Measurements from ENCODE around the gene IFNA14.
A peak's percentile ranks its signal among the peaks of the same experiment; 100 is the strongest.
"Not testable (repeated sequence)": the region's sequence is repeated elsewhere in the genome, so short reads cannot be mapped to it uniquely, and the experiment has no call there.

The IFNA14 gene

GRCh38 chr9:21236360-21236714 lies 3.5 kb downstream of the IFNA14 start:
- not testable (repeated sequence) for ATAC-seq, H3K9me3 Mint-ChIP-seq, H3K27me3 Mint-ChIP-seq, H3K4me1 Mint-ChIP-seq, H3K27ac Mint-ChIP-seq, DNase-seq
- peak overlapping the region in 1 of 2 donors; percentile 41 for H3K4me3 Mint-ChIP-seq

- DNase-seq (peak; percentile 25 to 36), ATAC-seq (peak; percentile 75)
- H3K27me3 Mint-ChIP-seq, H3K9me3 Mint-ChIP-seq, H3K4me1 Mint-ChIP-seq: not testable (repeated sequence)
- peak overlapping the region in 1 of 2 donors; percentile 72 for H3K27ac Mint-ChIP-seq
- H3K4me3 Mint-ChIP-seq, result peak overlapping the region; percentile 13 to 41
Measured at GRCh38 chr9:21235468-21236359, 4.1 kb downstream of the IFNA14 start.

DNA sequence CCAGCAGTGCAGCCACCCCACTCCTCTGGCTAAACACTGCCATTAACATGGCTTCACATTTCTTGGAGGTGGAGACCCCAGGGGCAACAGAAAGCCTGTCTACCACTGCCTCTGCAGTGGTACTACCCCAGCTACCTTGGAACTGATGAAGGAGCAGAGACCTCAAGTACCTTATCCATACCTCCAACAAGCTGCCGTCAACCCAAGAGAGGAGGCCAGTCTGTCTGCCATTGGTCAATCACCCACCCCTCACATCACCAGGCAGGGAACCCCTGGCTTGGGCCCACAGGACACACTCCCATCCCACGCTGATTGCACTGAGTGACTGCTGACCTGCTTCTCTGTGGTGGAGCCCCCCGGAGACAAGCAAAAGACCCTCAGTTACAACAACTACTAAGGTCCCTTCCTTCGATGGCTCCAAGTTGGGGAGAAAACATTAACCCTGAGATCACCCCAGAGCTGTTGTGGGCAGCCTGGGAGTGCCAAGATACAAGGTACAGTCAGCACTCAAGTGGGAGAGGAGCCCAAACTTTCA lies 5.6 kb downstream of the IFNA14 start:
- Mint-ChIP-seq H3K4me3 (no peak overlapping the region), H3K27me3 (no peaks in the 10 kb centered on the region), H3K9me3 (no peaks in the 10 kb centered on the region), H3K4me1 (peaks cover 8% of the 10 kb centered on the region), H3K27ac (no peak overlapping the region)
- ATAC-seq (no peak), DNase-seq (no peak)

- Mint-ChIP-seq H3K4me1 (peaks cover 8% of the 10 kb centered on the region), H3K4me3 (no peak overlapping the region), H3K9me3 (no peaks in the 10 kb centered on the region), H3K27me3 (no peaks in the 10 kb centered on the region), H3K27ac (no peak overlapping the region)
- DNase-seq, result no peak
- peak; percentile 16 for ATAC-seq
Measured at GRCh38 chr9:21233258-21233657, 6.5 kb downstream of the IFNA14 start.

GRCh38 chr9:21228122-21228521 lies 11.7 kb downstream of the IFNA14 start, which contains the start of gene IFNA17:
TSS of gene IFNA17 (minus strand) at chr9:21228222. CDS start at chr9:21228173, 49 bp downstream.
- no peaks in the 10 kb centered on the region for H3K9me3 Mint-ChIP-seq
- H3K27me3 Mint-ChIP-seq, result peaks cover 8% of the 10 kb centered on the region
- H3K4me3 Mint-ChIP-seq, result no peak within 1 kb of the TSS
- DNase-seq (no peak), ATAC-seq (no peak)
- no peak within 1 kb of the TSS for H3K27ac Mint-ChIP-seq
- H3K4me1 Mint-ChIP-seq, result no peaks in the 10 kb centered on the region

DNA sequence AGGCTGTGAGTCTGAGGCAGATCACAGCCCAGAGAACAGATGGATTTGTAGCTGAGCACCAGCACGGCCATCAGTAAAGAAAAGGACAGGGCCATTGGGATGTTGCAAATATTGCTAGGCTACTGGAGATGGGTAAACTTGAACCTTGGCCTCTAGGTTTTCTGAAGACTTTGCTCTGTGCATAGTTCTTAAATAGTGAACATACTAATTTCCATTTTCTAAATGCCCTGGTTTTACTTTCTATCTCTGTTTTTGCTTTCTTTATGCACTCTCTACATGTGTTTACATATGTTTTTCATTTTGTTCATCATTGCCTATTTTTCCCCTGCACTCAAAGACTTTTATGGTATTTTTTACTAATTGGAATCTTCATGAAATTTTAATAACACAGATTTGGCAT lies 22.6 kb downstream of the IFNA14 start, which contains the start of gene IFNA16:
Gene IFNA16 (minus strand): TSS at position 101 of the 400 bp plus-strand sequence. CDS start 6 bp downstream, at position 95.
- peaks cover 42% of the 10 kb centered on the region for H3K27me3 Mint-ChIP-seq
- not testable (repeated sequence) for H3K9me3 Mint-ChIP-seq, H3K4me3 Mint-ChIP-seq, H3K4me1 Mint-ChIP-seq, ATAC-seq, DNase-seq, H3K27ac Mint-ChIP-seq

DNA sequence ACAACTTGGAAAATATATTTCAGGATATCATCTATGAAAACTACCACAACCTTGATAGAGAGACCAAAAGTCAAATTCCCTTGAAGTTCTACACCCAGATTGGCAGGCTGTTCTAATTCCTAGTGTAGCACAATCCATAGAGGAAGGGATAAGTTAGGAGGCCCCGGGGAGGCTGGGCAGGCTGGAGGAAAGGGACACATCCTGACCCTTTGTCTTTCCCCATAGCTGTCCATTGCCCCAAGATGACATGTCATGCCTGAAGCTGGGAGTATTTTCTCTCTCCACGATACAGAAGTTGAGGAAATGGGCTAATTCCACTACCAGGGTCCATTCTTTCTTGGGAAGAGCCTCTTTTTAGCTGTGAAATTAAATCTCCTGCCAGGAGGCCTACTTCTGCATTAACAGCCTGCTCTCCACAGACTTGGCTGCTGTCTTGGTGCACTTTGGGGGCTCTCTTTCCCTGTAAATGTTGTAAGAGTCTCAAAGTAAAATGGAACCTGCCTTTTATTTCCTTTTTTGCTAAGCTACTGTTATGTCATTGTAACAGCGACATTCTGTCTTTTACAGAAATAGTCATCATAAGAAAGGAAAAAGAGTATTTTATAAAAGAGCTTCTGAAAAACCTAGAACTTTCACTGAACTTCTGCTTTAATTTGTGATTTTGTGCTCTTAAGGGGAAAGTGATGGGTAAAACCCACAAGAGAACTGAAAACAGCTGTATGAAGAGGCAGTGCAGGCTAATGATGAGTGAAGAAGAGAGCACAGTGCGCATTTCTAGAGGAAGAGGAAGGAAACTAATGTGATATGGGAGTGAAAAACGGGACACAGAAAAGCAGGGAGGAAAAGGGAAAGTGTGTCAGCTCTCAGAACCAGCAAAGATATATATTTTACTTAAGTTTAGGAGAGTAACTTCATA lies 26.1 kb downstream of the IFNA14 start:
- H3K9me3 Mint-ChIP-seq, H3K4me1 Mint-ChIP-seq, H3K27ac Mint-ChIP-seq, DNase-seq: not testable (repeated sequence)
- peak; percentile 66 for ATAC-seq
- Mint-ChIP-seq H3K4me3 (peak overlapping the region; percentile 30 to 43), H3K27me3 (peaks cover 11% of the 10 kb centered on the region)

DNA sequence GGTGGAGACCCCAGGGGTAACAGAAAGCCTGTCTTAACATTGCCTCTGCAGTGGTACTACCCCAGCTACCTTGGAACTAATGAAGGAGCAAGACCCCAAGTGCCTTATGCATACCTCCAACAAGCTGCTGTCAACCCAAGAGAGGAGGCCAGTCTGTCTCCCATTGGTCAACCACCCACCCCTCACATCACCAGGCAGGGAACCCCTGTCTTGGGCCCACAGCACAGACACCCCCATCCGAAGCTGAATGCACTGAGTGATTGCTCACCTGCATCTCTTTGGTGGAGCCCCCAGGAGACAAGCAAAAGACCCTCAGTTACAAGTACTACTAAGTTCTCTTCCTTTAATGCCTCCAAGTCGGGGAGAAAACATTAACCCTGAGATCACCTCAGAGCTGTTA lies 27.6 kb downstream of the IFNA14 start:
- not testable (repeated sequence) for H3K4me3 Mint-ChIP-seq, H3K4me1 Mint-ChIP-seq, DNase-seq, H3K9me3 Mint-ChIP-seq, H3K27me3 Mint-ChIP-seq, H3K27ac Mint-ChIP-seq
- peak; percentile 18 for ATAC-seq

DNA sequence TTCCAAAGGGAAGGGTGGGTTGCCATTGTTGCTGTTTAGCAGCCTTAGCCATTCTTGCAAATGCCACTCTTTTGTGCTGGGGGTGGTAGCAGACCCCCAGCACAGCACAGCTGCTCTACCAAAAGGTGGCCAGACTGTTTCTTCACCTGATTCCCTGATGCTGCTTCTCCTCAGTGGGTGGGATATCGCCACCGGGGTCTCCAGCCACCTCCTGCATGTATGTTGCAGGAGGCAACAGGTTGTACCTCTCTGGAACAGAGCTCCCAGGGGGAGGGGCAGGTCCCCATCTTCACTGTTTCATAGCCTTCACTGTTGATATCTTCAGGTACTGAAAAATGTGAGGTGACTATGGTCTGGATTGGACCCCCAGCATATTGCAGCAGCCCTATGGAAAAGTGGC lies 29.0 kb downstream of the IFNA14 start:
- H3K27ac Mint-ChIP-seq, H3K9me3 Mint-ChIP-seq, DNase-seq, H3K27me3 Mint-ChIP-seq, H3K4me3 Mint-ChIP-seq, H3K4me1 Mint-ChIP-seq, ATAC-seq: not testable (repeated sequence)

DNA sequence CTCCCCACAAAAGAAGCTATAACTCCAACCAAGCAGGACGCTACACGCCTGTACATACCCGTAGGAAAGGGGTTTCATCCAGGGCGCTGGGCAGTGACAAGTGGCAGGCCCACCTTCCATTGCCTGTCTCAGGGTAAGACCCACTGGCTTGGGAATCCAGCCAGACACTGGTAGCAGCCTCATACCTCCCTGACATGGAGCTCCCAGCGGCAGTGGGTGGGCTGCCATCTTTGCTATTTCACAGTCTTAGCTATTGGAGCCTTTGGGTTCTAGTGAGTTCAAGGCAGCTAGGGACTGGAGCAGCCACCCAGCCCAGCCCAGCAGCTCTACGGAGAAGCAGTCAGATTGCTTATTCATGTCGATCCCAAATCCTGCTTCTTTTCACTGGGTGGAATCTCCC lies 29.5 kb downstream of the IFNA14 start:
- Mint-ChIP-seq H3K27me3 (peaks cover 2% of the 10 kb centered on the region), H3K4me1 (peaks cover 6% of the 10 kb centered on the region), H3K9me3 (no peaks in the 10 kb centered on the region), H3K4me3 (no peak overlapping the region), H3K27ac (no peak overlapping the region)
- DNase-seq (no peak), ATAC-seq (no peak)

GRCh38 chr9:21207043-21207442 lies 32.8 kb downstream of the IFNA14 start, which contains the start of gene IFNA10:
TSS of gene IFNA10 (minus strand) at chr9:21207143. CDS start at chr9:21207097, 46 bp downstream.
- H3K4me3 Mint-ChIP-seq, DNase-seq, H3K27me3 Mint-ChIP-seq, H3K27ac Mint-ChIP-seq, ATAC-seq, H3K9me3 Mint-ChIP-seq, H3K4me1 Mint-ChIP-seq: not testable (repeated sequence)

GRCh38 chr9:21205204-21205603 lies 34.6 kb downstream of the IFNA14 start:
- ATAC-seq, result no peak
- Mint-ChIP-seq H3K27ac (no peak overlapping the region), H3K4me1 (peaks cover 5% of the 10 kb centered on the region), H3K27me3 (peaks cover 7% of the 10 kb centered on the region), H3K9me3 (no peaks in the 10 kb centered on the region), H3K4me3 (no peak overlapping the region)
- DNase-seq, result no peak

- H3K4me3 Mint-ChIP-seq, H3K27me3 Mint-ChIP-seq, H3K9me3 Mint-ChIP-seq, DNase-seq, ATAC-seq, H3K4me1 Mint-ChIP-seq, H3K27ac Mint-ChIP-seq: not testable (repeated sequence)
Measured at GRCh38 chr9:21202105-21202504, 37.7 kb downstream of the IFNA14 start, which contains the start of gene IFNA7. TSS of gene IFNA7 (minus strand) at chr9:21202205. CDS start at chr9:21202165, 40 bp downstream.

DNA sequence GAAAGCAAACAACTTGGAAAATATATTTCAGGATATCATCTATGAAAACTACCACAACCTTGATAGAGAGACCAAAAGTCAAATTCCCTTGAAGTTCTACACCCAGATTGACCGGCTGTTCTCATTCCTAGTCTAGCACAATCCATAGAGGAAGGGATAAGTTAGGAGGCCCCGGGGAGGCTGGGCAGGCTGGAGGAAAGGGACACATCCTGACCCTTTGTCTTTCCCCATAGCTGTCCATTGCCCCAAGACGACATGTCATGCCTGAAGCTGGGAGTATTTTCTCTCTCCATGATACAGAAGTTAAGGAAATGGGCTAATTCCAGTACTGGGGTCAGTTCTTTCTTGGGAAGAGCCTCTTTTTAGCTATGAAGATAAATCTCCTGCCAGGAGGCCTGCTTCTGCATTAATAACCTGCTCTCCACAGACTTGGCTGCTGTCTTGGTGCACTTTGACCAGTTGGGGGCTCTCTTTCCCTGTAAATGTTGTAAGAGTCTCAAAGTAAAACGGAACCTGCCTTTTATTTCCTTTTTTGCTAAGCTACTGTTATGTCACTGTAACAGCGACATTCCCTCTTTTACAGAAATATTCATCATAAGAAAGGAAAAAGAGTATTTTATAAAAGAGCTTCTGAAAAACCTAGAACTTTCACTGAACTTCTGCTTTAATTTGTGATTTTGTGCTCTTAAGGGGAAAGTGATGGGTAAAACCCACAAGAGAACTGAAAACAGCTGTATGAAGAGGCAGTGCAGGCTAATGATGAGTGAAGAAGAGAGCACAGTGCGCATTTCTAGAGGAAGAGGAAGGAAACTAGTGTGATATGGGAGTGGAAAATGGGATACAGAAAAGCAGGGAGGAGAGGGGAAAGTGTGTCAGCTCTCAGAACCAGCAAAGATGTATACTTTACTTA lies 44.7 kb downstream of the IFNA14 start:
- H3K27me3 Mint-ChIP-seq, H3K4me1 Mint-ChIP-seq, H3K9me3 Mint-ChIP-seq, H3K27ac Mint-ChIP-seq: not testable (repeated sequence)
- H3K4me3 Mint-ChIP-seq, result peak overlapping the region; percentile 22 to 53
- ATAC-seq, result peak; percentile 87
- DNase-seq, result peak; percentile 47 to 56

Data from stimulated activated naive CD8-positive, alpha-beta T cell treated with anti-CD3 and anti-CD28 coated beads, Interleukin-15, amount 100 ng/mL, for 72 hours (primary cell).